ENCODE data around the gene TPCN2. TPM values are rescaled to one million over a fixed set of nuclear protein-coding genes. Genes with fewer than 3 reads are reported as not detected.

The TPCN2 gene
- total RNA-seq, 1 experiment from 2014 or later = 16.3 TPM

DNA sequence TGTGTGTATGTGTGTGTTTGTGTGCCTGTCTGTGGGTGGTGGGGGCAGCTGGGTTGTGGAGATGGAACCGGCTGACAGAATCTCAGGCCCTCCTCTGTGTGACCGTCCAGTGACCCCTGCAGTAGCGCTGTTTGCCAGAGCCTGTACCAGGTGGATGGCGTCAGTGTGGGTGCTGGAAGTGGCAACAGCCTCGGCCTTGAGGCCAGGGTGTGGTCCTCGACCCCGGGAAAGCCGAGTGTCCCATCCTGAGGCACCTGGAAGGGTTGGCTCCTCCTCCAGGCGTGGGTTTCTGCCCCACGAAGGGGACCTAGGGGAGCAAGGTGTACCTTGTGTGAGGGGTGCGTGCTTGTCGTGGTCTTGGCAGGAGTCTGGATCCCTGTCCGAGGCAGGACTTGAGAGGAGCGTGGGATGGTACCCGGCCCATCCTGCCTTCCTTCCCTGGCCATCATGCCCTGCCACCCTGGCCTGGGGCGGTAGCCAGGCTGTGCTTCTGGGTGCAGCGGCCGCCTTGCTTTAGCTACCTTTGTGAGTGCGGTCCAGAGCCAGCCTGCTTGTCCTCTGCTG is 16.5 kb downstream of the TPCN2 start:
- intact Hi-C loops (cut with micrococcal nuclease) = no loop called here
- POLR2A ChIA-PET = interaction anchor here (0.5 kb wide), 1 partner anchor 27 kb away, joined by 3 read pairs; no protein-coding TSS in a partner anchor
- Mint-ChIP-seq H3K9me3 (ENCODE audit: unreplicated experiment) (no peaks in the 10 kb centered on the region), H3K27me3 (ENCODE audit: insufficient read depth, unreplicated experiment) (no peaks in the 10 kb centered on the region), H3K36me3 (ENCODE audit: insufficient read depth, unreplicated experiment) (peaks cover 11% of the 10 kb centered on the region), H3K4me3 (ENCODE audit: unreplicated experiment) (no peak overlapping the region), H3K27ac (ENCODE audit: low read depth, unreplicated experiment) (no peak overlapping the region), H3K4me1 (ENCODE audit: insufficient read depth, unreplicated experiment) (no peaks in the 10 kb centered on the region)
- TF ChIP-seq, protein P1, sequence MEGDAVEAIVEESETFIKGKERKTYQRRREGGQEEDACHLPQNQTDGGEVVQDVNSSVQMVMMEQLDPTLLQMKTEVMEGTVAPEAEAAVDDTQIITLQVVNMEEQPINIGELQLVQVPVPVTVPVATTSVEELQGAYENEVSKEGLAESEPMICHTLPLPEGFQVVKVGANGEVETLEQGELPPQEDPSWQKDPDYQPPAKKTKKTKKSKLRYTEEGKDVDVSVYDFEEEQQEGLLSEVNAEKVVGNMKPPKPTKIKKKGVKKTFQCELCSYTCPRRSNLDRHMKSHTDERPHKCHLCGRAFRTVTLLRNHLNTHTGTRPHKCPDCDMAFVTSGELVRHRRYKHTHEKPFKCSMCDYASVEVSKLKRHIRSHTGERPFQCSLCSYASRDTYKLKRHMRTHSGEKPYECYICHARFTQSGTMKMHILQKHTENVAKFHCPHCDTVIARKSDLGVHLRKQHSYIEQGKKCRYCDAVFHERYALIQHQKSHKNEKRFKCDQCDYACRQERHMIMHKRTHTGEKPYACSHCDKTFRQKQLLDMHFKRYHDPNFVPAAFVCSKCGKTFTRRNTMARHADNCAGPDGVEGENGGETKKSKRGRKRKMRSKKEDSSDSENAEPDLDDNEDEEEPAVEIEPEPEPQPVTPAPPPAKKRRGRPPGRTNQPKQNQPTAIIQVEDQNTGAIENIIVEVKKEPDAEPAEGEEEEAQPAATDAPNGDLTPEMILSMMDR (IDR thresholded peaks at IDR 0.05; ENCODE audit: unreplicated experiment) = no peak
- CTCF ChIA-PET = no interaction called here
- no peak for DNase-seq (ENCODE audit: unreplicated experiment)
- no TSS peak for BruUV-seq (replicated peaks)

DNA sequence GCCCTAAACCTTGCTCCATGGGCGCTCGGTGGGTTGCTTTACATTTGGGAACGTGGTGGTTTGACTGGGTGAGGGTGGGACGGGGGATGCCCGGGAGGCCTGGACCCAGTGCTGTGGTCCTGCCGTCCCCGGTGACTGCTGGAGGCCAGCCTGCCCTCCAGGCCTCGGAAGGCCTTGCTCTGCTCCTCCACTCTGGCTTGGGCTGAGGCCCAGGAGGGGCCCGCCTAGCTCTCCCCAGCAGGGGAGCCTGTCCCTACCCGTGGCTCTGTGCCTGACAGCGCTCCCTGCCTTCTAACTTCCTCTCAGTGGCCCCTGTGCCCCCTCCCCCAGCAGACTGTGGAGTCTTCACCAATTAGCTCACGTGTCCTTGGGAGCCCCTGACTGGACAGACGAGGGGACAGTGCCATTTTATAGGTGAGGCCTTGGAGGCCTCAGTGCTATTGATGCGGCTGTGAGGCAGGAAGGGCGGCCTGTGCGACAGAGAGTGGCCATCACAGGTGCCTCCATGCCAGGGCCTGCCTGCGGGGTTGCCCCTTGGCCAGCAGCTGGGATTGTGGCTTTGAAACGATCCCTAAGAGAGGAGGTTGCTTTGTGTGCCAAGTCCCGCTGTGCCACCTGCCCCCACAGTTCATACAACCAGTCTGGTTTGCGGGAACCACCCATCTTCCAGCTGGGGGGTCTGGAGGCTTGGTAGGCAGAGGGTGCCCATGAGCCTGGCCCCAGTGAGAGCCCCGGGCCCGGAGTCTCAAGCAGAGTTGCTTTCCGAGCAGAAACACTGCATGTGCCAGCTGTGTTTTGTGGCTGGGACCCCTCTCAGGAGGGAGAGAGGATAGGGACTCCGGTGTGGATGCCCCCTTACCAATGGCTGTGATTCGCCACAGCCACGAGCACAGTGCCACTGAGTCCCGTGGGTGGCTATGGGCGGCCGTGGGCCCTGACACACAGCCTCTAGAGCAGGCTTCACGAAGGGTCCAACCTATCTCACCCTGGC is 17.7 kb downstream of the TPCN2 start:
- peaks cover 10% of the 10 kb centered on the region for H3K36me3 Mint-ChIP-seq (ENCODE audit: insufficient read depth, unreplicated experiment)
- no peaks in the 10 kb centered on the region for H3K9me3 Mint-ChIP-seq (ENCODE audit: unreplicated experiment)
- ChIA-PET POLR2A (no interaction called here), CTCF (no interaction called here)
- TF ChIP-seq, protein P1 (IDR thresholded peaks at IDR 0.05; ENCODE audit: unreplicated experiment) = no peak
- no peak overlapping the region for H3K27ac Mint-ChIP-seq (ENCODE audit: low read depth, unreplicated experiment)
- H3K4me3 Mint-ChIP-seq (ENCODE audit: unreplicated experiment) = no peak overlapping the region
- no peak for DNase-seq (ENCODE audit: unreplicated experiment)
- no peaks in the 10 kb centered on the region for H3K4me1 Mint-ChIP-seq (ENCODE audit: insufficient read depth, unreplicated experiment)
- BruUV-seq (replicated peaks) = no TSS peak
- intact Hi-C loops (cut with micrococcal nuclease) = no loop called here
- no peaks in the 10 kb centered on the region for H3K27me3 Mint-ChIP-seq (ENCODE audit: insufficient read depth, unreplicated experiment)

DNA sequence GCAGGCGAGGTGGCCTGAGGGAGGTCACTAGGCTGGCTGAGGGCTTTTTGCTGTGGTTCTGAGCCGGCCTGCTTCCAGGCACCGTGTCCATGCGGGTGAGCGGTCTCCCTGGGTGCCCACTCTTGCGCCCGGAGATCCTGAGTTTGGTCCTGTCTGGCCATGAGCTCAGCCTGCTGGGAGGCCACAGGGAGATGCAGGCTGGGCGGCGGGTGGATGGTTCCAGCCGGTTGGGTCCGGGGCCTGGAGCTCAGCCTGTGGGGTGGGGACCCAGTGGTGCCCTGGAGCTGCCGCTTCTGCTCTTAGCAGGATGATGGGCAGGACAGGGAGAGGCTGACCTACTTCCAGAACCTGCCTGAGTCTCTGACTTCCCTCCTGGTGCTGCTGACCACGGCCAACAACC is 18.5 kb downstream of the TPCN2 start:
- no peak overlapping the region for H3K27ac Mint-ChIP-seq (ENCODE audit: low read depth, unreplicated experiment)
- no TSS peak for BruUV-seq (replicated peaks)
- intact Hi-C loops (cut with micrococcal nuclease) = no loop called here
- H3K9me3 Mint-ChIP-seq (ENCODE audit: unreplicated experiment) = no peaks in the 10 kb centered on the region
- H3K4me1 Mint-ChIP-seq (ENCODE audit: insufficient read depth, unreplicated experiment) = no peaks in the 10 kb centered on the region
- H3K27me3 Mint-ChIP-seq (ENCODE audit: insufficient read depth, unreplicated experiment) = no peaks in the 10 kb centered on the region
- peaks cover 10% of the 10 kb centered on the region for H3K36me3 Mint-ChIP-seq (ENCODE audit: insufficient read depth, unreplicated experiment)
- POLR2A ChIA-PET = no interaction called here
- TF ChIP-seq, protein P1 (IDR thresholded peaks at IDR 0.05; ENCODE audit: unreplicated experiment) = no peak
- CTCF ChIA-PET = no interaction called here
- no peak for DNase-seq (ENCODE audit: unreplicated experiment)
- H3K4me3 Mint-ChIP-seq (ENCODE audit: unreplicated experiment) = no peak overlapping the region

DNA sequence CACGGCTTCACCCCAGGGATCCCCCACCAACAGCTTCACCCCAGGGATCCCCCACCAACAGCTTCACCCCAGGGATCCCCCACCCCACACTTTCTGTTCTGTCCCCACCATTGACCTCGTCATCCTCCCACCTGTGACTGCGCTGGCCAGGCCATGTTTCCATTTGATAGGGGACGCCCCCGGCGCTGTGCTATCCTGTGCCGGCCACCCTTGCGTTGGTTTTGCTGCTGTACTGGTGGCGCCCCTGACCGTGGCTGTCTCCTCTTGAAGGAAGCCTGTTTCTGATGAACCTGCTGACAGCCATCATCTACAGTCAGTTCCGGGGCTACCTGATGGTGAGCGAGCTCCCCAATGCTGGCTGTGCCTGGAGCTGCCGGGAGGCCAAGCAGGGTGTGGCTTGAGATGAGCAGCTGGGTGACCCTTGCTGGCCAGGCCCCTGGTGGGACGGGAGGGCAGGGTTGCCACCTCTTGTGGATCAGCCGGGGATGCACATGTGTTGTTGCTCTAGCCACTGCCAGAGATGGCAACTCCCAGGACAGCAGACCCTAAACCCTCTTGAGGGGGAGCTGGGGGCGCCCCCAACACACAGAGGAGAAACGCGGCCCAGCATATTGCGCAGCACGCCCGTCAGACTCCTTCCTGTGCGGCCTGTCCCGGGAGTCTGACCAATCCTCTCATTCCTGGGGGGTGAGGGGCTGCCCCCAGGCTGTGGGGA is 22.5 kb downstream of the TPCN2 start:
- no peak overlapping the region for H3K4me3 Mint-ChIP-seq (ENCODE audit: unreplicated experiment)
- CTCF ChIA-PET = interaction anchor here (1.5 kb wide), 1 partner anchor 30 kb away, joined by 4 read pairs; no protein-coding TSS in a partner anchor
- H3K36me3 Mint-ChIP-seq (ENCODE audit: insufficient read depth, unreplicated experiment) = peaks cover 20% of the 10 kb centered on the region
- TF ChIP-seq, protein P1 (IDR thresholded peaks at IDR 0.05; ENCODE audit: unreplicated experiment) = no peak
- intact Hi-C loops (cut with micrococcal nuclease) = no loop called here
- no peaks in the 10 kb centered on the region for H3K9me3 Mint-ChIP-seq (ENCODE audit: unreplicated experiment)
- peaks cover 24% of the 10 kb centered on the region for H3K4me1 Mint-ChIP-seq (ENCODE audit: insufficient read depth, unreplicated experiment)
- DNase-seq (ENCODE audit: unreplicated experiment) = no peak
- POLR2A ChIA-PET = interaction anchor here (0.7 kb wide), 1 partner anchor 338 kb away, joined by 5 read pairs; no protein-coding TSS in a partner anchor
- no peak overlapping the region for H3K27ac Mint-ChIP-seq (ENCODE audit: low read depth, unreplicated experiment)
- no peaks in the 10 kb centered on the region for H3K27me3 Mint-ChIP-seq (ENCODE audit: insufficient read depth, unreplicated experiment)
- no TSS peak for BruUV-seq (replicated peaks)

Data from MCF 10A (cell line).